Activated naive CD4-positive, alpha-beta T cell treated with Interleukin-2 at 50 U/mL for 16 hours (primary cell): ENCODE measurements around the gene ZSCAN20.
"Not testable (repeated sequence)": the region's sequence is repeated elsewhere in the genome, so short reads cannot be mapped to it uniquely, and the experiment has no call there.

Experiments used
- DNase-seq: peaks from one replicate; pipeline ENCODE4 v3.0.0-alpha.2; 2020

Gene ZSCAN20

DNA sequence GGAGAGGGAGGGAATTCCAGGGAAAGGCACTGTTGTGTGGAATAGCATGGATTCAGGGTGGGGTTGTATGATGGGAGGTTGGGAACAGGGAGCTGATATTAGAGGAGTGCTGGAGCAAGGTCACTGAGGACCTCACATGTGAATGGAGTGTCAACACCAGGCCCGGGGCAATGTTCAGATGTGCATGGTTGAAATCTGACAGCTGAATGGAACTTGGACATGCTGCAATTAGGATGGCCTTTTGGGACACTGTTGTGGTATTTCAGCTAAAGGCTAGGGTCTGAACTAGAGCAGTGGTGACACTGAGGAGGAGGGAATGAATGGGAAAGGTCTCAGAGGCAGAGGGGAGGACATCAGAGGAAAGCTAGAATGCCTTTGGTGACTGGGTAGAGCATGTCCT is 25.0 kb downstream of the ZSCAN20 start:
- DNase-seq: no peak

DNA sequence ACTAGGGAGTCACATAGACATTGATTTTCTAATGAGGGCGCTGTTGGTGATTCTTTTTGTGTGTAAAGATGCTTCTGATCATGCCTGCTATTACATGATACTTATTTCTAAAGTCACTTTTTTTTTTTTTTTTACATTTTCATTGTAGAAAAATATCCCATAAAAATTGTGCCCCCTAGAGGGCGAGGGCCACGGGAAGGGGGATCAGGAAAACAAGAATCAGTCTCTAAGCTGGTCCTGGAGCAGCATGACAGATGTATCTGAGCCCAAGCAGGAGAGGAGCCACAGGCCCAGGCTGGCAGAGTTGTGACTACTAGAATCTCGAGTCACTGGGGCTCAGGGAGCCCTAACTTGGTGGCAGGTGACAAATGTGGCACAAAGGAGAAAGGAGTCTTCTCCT is 28.1 kb downstream of the ZSCAN20 start:
- DNase-seq: no peak

DNA sequence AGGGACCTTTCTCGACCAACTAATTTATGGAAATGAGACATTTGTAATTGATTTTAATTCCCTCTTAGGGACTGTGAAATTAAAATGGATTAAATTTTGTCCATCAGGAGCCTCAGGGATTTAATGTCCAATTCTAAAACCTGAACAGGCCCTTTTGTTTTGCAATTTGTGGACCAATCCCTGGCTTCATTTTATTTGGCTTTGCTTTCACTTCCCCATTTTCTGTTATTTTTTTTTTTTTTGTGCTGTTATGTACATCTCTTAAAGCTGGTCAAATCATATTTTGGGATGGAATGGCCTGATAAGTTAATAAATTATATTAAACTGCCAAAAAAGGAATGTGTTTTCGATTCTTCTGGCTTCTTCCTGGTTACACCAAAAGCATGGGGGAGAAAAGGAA is 28.9 kb downstream of the ZSCAN20 start:
- DNase-seq: no peak

DNA sequence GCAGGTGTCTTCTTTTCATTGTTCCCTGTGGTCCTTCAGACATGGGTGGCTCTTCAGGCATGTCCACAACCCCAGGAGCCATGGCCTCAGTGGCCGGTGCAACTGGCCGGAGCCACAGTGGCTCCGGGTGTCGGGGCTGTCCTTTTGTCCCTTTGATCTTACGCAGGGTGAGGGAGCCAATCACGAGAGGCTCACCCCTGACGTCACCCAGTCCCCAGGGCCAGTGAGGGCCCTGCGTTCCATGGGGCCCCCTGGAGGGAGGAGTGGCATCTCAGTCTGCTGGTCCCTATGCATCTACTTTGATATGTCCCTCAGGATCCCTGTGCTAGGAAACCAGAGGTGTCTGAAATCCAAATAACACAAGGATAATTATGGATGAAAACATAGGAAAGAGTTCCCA is 29.3 kb downstream of the ZSCAN20 start:
- DNase-seq: no peak

DNA sequence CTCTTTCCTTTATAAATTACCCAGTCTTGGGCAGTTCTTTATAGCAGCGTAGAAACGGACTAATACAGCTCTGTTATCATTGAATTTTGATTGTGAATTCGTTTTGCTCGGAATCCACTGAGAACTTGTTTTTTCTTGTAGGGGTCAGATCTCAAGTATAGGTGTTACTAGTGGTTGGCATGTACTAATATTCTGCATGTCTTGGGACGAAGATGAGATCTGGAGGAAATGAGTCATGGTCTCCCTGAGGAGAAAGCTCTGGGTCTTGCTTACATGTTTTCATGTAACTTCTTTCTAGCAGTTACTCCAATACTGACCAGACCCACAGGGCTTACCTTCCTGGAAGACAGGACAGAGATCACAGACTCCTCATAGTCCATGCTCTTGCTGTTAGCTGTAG is 30.3 kb downstream of the ZSCAN20 start:
- DNase-seq: no peak

DNA sequence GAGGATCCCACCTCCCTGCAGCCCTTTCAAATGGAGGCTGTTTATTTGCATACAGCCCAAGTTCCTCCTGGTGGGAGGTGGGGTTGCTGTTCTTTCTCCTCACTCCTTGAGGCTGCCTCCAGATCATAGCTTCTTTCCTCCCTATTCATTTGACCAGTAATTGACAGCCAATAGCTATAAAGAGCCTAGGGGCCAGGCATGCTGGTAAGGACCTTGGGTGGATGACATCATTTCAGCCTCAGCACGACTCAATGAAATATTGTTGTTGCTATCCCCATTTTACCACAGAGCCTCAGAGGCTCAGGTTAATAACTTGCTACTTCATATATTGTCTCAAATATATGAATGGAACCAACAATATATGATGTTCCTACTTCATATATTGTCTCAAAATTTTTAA is 31.1 kb downstream of the ZSCAN20 start:
- no peak for DNase-seq

DNA sequence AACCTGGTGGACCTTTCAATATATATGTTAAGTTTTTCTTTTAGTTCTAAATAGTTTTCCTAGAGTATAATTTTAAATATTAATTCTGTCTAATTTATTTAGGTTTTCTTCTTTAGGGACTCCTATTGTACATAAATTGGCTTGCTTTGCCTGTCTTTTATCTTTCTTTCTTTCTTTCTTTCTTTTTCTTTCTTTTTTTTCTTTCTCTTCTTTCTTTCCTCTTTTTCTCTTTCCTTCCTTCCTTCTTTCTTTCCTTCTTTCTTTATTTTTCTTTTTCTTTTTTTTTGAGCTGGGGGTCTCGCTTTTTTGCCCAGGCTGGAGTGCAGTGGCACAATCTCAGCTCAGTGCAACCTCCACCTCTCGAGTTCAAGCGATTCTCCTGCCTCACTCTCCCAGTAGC is 35.2 kb downstream of the ZSCAN20 start:
- DNase-seq: no peak

DNA sequence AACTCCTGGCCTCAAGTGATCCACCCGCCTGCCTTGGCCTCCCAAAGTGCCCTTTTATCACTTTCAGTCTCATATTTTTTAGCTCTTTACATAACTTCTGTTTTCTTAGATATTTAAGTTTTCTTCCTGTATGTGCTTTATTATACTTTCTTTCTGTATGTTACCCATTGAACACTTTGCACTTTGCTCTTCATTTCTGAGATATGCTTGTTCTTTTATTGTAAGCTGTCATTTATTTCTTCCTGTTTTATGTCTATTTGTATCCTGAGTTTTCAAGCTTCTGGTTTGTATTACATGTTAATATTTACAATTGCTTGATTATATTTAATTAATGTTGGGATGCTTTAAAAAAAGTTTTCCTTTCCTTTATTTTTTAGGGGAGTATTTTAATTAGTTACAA is 35.7 kb downstream of the ZSCAN20 start:
- no peak for DNase-seq

DNA sequence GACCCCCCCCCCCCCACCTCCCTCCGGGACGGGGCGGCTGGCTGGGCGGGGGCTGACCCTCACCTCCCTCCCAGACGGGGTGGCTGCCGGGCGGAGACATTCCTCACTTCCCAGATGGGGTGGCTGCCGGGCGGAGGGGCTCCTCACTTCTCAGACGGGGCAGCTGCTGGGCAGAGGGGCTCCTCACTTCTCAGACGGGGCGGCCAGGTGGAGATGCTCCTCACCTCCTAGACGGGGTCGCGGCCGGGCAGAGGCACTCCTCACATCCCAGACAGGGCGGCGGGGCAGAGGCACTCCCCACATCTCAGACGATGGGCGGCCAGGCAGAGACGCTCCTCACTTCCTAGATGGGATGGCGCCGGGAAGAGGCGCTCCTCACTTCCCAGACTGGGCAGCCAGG is 36.8 kb downstream of the ZSCAN20 start:
- DNase-seq: not testable (repeated sequence)

DNA sequence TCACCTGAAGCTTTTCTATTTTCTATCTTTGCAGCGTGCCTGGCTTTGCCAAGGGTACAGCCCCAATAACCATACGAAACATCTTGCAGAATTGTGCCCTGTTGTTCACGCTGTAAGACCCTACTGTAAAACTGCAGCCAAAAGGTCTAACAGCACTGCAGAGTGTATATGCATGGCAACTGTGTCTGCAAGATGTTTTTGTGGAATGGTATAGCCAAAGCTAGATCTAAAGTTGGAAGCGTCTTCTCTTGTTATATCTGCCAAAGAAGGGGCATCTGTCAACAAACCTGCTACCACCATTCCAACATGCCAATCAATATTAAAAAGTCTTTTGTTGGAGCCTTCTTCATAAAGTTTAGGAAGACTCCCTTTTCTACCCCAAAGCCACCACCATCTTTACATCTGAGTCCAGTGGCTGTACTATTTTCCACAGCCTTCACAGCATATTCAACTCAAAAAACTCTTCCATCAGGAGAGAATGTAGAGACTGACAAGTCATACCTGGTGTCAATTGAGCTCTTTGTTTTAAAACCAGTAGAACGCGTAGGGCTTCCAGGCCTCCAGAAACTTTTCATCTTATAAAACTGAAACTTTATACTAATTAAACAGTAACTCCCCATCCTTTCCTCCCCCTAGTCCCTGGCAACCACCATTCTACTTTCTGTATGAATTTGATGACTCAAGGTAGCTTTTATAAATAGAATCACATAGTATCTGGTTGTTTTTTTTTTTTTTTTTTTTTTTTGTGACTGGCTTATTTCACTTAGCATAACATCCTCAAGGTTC is 40.0 kb downstream of the ZSCAN20 start:
- DNase-seq: no peak

DNA sequence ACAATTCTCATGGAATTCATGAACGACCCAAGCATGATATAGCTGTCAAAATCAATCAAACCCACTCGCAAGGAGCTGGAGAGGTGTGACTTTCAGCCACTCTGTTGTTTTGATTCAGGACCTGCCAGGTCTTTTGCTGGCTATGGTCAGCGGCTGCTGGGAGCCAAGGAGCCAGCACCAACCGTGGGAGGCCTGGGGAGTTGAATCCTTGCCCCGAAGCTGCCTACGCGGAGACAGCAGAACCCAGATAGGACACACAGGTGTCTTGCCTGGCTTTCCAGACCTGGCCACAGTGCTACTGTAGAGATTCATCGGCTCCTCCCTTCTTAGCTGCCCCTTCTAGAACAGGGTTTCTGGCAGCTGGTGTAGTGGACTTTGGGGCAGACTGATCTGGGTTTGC is 42.7 kb downstream of the ZSCAN20 start:
- DNase-seq: no peak

DNA sequence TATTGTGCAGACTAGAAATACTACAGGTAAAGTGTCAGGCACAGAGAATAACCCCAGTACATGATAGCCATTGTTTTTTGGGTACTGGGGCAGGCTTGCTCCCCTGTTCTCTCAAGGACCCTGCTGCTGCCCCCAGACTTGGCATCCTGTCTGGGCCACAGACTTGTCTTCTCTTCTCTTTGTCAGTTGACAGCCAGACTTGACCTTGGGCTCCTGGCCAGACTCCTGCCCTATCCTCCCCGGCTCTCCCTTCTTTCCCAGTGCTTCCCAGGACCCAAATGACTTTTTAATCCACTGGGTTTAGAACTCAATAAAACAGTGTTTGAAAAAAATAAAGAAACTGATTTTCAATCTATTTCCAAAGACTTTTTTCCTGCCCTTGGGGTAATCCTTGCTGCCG is 43.2 kb downstream of the ZSCAN20 start:
- no peak for DNase-seq

DNA sequence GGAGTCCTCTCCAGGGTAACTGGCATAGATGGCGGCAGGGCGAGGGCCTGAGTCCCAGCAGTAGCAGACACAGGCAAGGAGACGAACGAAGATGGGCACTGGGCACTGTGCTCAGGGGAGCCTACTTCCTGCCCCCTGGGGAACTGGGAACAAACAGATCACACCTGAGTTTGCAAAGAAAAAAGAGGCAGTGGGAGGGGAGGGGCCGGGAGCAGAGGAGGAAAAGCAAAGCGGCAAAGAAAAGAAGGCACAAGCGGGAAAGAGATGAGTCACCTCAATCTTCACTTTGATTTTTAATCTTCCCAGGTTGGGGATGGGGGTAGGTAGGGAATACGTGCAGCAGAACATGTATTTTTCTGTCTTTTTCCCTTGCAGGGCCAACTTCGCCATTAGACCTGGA is 44.0 kb downstream of the ZSCAN20 start:
- no peak for DNase-seq

DNA sequence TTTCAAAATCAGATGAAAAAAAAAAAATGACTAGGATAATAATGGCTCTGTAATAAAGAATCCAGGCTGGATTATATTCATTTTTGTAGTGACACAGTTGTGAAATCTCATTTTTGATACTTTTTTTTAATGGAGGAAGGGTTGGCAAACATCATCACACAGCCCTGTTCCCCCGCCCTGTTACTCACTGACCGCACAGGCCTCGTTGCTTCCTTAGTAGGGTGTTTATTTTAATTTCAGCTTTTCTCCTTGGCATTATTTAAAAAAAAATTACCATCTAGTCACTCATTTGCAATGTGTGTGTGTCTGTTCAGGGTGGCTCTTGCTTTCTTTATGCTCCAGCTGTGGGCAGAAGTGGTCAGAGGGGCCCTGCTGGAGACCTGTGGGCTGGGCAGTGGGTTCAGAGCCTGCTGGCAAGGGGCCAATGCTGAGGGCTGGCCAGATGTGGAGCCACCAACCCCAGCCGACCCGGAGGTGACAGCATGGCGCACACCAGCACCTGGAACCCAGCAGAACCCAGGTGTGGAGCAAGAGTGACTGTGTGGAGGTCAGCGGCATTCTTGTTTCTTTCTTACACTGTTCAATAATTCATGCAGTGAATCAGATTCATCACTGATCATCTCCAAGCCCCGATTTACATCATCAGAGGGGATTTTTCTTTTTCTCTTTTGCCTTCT is 44.6 kb downstream of the ZSCAN20 start:
- DNase-seq: no peak

DNA sequence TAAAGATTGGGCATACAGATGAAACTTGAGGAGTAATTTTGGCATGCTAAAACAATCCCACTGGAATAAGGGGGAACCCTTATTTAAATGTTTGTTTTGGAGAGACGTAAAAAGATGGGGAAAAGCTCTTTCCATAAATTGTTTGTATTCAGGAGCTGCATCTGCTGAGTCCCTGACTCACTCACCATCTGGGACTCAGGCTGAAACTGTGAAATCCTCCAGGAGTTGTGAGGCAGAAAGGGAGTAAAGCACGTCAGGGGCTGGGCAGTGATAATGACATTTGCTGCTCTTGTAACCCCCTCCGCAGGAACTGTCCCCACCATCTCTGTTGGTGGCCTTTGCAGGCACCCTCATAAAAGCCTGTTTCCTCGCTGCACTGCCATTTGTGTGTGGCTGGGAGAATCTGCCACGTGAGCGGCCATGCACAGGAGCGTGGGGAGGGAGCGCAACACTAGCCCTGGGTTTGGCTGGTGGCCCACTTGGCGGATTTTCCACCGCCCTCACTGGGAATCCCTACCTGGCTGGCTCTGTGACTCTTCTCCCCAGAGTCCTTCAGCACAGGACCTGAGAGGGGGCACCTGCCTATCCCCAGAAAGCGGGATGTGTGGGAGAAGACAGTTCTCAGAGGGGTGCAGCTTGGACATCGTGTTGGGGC is 45.3 kb downstream of the ZSCAN20 start:
- no peak for DNase-seq

DNA sequence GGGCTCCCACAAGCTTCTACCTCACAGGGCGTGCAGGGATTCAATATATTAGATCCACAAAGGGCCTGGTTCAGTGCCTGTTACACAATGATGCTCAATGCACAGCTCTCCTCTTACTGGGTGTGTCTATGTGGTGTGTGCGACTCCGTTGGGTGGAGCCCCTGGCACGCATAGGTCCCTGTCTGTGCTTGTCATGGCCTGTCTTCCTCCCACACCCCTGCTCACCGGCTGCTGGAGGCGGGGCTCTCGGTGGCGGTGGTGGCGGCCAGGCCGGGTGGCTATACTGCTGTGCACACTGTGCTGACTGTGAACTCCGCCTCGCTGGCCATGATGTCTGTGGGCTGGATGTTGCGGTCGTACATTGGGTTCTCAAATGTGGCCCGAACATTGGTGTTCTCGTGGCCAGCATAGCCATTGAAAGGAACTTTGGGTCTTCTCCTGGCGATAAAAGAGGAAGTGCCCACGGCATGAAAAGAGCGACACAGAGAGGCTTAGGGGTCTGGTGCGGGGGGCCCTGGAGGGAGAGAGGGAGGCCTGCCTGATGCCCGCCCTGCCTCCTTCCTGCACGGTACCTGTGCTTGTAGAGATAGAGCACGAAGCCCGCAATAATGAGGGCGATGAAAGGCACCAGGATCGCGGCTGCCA is 46.9 kb downstream of the ZSCAN20 start:
- DNase-seq: no peak

DNA sequence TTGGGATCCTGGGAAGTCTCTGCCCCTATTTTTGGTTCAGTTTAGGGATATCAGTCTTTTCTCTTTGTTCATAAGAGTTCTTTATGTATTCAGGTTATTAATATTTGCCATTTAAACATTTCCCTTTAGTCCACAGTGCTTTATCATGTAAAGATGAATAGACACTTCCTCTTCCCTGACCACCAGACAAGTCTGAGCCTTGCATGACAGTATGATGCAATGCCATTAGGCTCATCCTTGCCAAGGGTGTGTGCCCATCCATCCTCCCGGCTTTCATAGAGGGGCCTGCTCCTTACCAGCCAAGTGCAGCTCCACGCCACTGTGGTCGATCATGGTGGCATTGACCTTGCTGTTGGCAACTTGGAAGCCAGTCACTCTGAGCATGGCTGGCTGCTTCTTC is 52.1 kb downstream of the ZSCAN20 start:
- no peak for DNase-seq

DNA sequence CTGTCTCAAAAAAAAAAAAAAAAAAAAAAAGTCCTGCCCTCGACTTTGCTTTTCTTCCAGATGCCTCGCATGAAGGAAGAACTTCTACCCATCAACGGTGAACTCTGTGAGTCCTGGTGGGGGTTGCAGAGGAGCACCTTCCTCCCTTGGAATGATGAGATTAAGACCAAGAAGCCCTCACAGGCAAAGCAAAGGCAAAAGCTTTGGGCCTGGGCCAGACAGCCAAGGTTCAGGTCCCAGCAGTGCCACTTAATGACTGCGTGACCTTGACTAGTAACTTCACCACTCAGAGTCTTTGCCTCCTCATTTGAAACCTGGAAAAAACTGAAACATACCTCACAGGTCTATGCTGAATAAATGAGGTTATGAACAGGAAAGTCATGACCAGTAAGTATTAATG is 55.5 kb downstream of the ZSCAN20 start:
- no peak for DNase-seq

DNA sequence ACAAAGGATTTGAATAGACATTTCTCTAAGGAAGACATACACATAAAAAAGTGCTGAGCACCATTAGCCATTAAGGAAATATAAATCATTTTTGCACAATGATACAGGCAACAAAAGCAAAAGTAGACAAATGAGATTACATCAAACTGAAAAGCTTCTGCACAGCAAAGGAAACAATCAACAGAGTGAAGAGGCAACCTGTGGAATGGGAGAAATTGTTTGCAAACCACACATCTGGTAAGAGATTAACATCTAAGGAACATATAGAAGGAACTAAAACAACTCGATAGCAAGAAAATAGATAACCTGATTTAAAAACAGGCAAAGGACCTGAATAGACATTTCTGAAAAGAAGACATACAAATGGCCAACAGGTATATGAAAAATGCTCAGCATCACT is 57.5 kb downstream of the ZSCAN20 start:
- no peak for DNase-seq

DNA sequence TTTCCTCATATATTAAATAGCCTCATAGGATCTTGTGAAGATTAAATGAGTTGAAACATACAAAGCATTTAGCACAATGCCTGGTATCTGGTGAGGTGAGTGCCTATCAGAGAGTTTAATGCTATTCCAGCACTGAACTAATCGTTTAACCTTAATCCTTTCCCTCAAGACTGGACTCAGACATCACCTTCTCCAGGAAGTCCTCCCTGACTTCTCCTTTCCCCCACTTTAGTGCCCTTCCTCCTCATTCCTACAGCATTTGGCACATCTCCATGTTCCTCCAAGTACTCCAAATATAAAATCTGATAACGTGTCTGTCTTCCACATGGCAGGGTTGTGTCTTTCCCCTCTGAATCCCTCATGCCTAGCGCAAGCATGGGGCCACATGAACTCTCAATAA is 59.8 kb downstream of the ZSCAN20 start:
- DNase-seq: no peak

DNA sequence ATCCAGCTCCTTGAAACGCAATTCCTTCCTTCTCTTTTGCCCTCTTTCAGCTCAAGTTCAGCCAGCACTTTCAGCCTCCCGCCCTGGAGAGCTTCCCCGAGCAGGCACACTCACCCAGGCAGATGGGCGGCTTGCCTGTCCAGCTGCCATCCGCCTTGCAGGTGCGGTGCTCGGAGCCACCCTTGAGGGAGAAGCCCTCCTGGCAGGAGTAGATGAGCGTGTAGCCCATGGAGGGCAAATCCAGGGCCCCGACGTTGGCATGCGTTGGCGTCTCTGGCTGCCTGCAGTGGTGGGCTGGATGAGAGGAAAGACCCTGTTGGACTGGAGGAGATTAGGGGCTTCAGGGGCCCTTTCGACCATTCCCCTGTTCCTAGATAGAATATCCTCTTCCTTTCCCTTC is 60.5 kb downstream of the ZSCAN20 start:
- DNase-seq: no peak

DNA sequence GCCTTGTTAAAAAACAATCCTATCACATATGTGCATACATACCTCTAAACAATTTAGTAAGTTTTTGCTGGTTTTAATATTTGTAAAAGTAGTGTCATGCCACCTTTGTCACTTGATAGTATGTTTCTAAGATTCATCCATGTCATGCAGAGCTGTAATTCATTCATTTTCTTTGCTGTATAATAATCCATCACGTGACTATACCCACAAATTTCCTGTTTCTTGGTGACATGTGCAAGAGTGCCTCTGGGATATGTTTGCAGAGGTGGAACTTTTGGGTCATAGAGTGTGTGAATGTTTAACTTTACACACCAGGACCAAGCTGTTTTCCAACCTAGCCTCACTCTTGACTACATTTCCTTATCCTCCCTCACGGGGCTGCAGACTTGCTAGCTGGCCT is 62.9 kb downstream of the ZSCAN20 start:
- no peak for DNase-seq

DNA sequence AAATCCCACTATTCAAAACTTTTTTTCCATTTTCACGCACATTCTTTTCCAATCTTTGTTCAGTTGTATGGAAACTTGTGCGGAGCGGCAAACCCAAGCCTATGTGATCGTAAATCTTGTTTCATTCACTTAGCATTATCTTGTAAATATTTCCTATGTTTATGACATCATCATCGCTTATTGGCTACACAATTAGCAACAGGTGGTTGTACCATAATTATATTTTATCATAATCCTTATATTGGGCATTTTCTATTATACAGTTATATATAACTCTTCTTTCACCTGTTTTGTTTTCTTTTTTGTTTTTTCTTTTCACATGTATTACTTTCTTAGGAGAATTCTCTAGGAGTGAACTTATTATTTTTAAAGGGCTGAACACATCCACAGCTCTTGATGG is 65.4 kb downstream of the ZSCAN20 start:
- DNase-seq: no peak

DNA sequence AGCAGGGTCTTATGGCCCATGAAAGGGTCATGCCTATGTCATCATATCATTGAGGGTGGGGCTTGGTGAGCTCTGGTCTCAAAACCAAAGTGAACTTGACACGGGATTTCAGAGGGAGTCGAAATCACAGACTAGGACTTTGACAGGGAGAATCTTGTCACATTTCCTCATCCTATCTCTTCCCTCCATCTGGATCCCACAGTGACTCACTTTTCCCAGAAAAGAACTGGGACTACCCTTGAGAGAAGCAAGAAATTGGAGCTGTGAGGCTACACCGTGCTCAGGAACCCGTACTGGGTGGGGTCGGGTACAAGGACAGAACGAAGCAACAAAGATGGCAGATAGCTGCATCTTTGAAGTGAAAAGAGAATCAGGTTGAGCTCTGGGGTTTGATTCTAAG is 69.5 kb downstream of the ZSCAN20 start:
- DNase-seq: no peak
